Activated gamma-delta T cell treated with Interleukin-2 at 50 U/mL for 16 hours (primary cell): Measurements from ENCODE around the gene MDM1.
A peak's percentile ranks its signal among the peaks of the same experiment; 100 is the strongest.

Experiments used
- DNase-seq: peaks from one replicate; pipeline ENCODE4 v3.0.0-alpha.2; 2020

Gene MDM1

DNA sequence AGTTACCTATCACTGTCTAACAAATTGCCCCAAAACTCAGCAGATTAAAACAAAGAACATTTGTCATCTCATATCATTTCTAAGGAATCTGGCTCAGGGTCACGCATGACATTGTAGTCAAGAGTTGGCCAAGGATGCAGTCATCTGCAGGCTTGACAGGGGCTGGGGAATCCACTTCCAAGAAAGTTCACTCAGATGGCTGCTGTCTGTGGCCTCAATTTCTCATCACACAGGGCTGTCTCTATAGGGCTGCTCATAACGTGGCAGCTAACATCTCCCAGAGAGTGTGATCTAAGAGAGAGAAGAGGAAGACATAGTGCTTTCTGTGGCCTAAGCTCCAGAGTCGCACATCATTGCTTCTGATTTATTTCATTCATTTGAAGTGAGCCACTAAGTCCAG lies 61.8 kb downstream of the MDM1 start:
- no peak for DNase-seq

DNA sequence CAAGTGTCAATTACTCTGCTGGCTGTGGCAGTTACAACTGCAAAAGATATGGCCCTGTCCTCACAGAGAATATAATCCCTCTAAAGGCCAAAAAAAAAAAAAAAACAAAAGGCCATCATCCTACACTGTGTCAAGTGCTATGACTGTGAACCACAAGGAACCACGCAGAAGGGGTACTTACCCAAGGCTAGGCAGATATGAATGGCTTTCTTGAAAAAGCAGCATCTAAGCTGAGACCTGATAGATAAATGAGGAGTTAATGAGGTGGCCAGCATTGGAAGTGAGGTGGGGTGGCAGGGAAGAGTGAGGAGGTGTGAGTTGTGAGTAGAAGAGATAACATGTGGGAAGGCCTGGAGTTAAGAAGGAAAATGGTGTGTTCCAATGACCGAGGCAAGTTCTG lies 62.4 kb downstream of the MDM1 start:
- no peak for DNase-seq

GRCh38 chr12:68268967-68269366 lies 63.2 kb downstream of the MDM1 start:
- DNase-seq, result no peak

- no peak for DNase-seq
These were observed 64.2 kb downstream of the MDM1 start for GRCh38 chr12:68267892-68268396.

DNA sequence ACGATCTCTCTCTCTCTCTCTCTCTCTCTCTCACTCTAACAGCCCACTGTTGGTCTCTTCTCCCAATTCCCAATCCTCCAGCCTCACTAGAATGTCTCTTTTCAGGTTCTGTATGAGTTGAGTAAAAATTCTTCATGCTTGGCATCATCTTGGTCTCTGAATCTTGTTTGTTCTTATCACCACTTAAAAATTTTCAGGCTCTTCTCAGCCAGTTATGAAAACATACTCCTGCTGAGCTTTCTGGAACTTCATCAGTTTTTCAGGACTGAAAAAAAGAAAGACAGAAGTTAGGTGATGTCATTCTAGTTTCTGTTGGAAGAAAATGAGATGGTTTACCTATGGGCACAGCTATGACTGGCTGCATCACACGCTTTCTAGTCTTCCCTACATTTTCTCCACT lies 67.3 kb downstream of the MDM1 start:
- DNase-seq, result no peak

GRCh38 chr12:68264158-68264855 lies 67.9 kb downstream of the MDM1 start:
- no peak for DNase-seq

GRCh38 chr12:68263366-68263765 lies 68.8 kb downstream of the MDM1 start:
- DNase-seq, result no peak

DNA sequence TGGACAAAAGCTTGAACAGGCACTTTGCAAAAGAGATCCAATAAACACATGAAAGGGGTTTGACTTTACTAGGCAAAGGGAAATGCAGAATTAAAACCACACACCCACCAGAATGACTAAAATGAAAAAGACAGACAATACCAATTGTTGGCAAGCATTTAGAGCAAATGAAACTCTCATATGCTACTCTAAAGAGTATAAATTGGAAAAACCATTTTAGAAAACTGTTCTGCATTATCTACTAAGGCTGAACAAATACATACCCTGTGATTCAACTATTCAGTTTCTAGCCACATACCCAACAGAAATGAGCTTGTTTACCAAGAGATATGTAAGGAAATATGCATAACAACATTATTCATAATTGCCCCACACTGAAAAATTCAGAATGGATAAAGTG lies 70.3 kb downstream of the MDM1 start:
- no peak for DNase-seq

DNA sequence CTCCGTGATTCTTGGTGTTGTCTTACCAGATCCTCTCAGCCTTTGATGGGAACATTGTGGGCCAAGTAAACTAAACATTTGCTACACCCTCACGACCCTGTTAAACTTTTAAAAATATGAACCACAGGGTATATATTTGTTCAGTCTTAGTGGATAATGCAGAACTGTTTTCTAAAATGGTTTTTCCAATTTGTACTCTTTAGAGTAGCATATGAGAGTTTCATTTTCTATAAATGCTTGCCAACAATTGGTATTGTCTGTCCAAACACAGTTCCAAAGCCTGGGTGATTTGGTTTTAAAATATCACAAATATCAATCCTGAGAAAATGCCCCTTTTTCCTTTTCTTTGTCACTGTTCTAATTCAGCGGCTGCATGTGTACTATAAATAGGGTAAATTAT lies 72.0 kb downstream of the MDM1 start:
- no peak for DNase-seq

- DNase-seq, result peak; percentile 9
These were observed 72.7 kb downstream of the MDM1 start for GRCh38 chr12:68259318-68259940.

DNA sequence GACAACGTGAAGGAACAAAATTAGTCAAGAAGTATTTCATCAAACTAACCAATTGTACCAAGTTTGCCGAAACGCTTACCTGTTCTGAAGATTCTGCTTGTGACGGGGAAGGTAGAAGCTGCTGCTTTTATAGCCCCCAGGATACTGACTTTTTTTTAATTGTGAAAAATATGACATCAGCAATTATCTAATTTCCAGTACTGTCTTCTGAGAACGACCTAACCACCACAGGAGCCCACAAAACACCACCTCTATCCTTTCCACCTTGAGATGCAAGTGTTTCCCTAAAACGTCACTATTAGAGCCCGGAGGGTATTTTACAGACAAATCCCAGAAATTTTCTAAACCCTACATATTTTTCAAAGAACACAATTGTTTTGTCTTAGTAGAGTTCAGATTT lies 78.7 kb downstream of the MDM1 start, which contains the start of gene IL22:
IL22 (minus strand) TSS at position 101 of the 400 bp plus-strand sequence. CDS start 156 bp downstream, outside the sequence.
- DNase-seq, result no peak

- no peak for DNase-seq
These were observed 80.1 kb downstream of the MDM1 start for GRCh38 chr12:68252077-68252476.

GRCh38 chr12:68250454-68250853 lies 81.7 kb downstream of the MDM1 start:
- DNase-seq, result no peak

GRCh38 chr12:68247785-68248184 lies 84.4 kb downstream of the MDM1 start:
- no peak for DNase-seq

GRCh38 chr12:68246350-68246749 lies 85.8 kb downstream of the MDM1 start:
- DNase-seq, result no peak

DNA sequence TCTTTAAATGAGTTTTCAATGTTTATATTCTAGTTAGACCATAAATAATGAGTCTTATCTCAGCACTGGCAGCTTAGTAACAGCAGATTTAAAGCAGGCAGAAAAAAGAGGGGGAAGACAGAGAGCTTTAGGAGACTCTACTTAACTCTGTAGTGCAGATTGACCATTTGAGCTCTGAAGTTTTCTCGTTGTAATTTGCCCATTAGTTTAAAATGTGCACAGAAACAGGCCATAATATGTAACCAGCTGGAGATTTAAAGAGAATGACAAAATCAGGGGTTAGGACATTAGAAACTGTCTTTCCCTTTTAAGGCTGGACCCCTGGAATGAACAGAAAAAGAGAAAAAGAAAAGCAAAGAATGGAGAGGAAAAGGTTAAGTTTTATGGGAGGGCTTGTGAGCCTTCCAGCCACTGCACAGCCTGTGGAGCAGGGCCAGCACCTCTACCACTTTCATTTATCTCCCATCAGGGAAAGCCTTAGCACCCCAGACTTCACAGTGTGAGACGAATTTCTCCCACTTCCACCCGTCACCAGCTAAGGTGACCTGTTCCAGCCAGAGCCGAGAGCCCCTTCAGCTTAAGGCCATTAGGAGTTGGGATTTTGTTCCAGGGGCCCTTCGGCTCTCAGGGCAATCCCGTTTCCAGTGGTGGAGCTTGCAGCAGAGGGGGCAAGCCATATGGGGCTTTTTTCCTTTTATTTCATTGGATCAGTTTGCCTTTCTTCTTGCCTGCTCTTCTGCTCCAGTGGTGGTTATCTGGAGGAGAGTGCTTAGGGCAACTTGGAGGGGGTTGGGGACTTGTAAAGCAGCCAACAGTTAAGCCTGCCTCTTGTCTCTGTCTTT lies 86.8 kb downstream of the MDM1 start:
- no peak for DNase-seq
